Measurements from ENCODE around the gene CSNK1G1.
"Not testable (repeated sequence)": the region's sequence is repeated elsewhere in the genome, so short reads cannot be mapped to it uniquely, and the experiment has no call there.

Gene CSNK1G1

GRCh38 chr15:64349375-64349774, 6.6 kb downstream of the CSNK1G1 start:
- DNase-seq (ENCODE audit: low spot score): no peak

GRCh38 chr15:64348455-64348854, 7.5 kb downstream of the CSNK1G1 start:
- no peak for DNase-seq (ENCODE audit: low spot score)

GRCh38 chr15:64346242-64346641, 9.7 kb downstream of the CSNK1G1 start:
- not testable (repeated sequence) for DNase-seq (ENCODE audit: low spot score)

GRCh38 chr15:64344651-64345294, 11.2 kb downstream of the CSNK1G1 start:
- DNase-seq (ENCODE audit: low spot score): no peak

DNA sequence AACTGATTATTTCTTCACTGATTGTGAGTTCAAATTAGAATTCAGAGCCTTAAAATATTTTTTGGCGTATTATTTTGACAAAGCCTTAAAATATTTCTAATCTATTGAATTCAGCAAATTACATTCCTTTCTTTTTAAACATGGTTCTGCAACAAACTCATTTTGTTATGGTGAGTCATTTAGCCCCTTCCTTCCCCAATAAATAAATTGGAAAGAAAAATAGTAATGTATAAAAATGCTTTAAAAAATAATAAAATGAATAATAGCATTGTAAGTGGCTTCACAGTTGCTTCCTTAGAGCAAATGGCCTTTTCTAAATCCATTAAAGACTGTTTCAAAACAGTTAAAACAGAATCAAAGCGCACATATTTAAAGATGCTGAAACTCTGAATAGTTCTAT, 12.1 kb downstream of the CSNK1G1 start:
- DNase-seq (ENCODE audit: low spot score): no peak

DNA sequence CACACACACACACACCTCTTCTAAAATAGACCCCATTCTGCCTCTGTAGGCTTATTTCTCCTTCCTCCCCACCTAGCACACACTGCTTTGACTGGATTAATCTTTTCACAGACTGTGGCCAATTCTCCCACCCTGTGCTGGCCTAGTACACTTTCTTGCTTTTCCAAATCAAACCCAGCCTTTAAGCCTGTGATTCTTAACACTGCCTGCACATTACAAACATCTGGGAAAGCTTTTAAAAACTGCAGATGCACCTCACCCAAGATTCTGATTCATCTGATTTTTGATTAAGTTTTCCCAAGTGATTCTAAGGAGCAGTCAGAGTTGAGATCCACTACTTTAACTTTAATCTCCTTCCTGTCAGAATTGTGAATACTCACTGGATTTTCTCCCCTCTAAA, 12.8 kb downstream of the CSNK1G1 start:
- DNase-seq (ENCODE audit: low spot score): no peak

- no peak for DNase-seq (ENCODE audit: low spot score)
These were observed 14.0 kb downstream of the CSNK1G1 start for GRCh38 chr15:64341961-64342360.

DNA sequence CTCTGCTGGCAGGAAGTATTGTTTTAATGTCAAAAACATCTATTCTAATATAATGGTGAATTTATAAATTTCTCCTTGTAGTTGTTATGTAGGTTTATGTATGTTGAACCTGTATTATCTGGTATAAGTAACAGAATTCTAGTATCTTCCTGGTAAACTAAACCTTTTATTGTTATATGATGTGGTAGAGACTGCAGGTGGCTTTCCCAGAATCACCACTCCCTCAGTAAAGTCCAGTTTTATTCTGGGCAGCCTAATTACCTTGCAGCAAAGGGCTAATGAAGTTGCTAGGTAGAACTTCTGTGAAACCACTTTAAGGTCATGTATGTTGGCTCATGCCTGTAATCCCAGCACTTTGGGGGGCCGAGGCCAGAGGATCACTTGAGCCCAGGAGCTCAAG, 15.6 kb downstream of the CSNK1G1 start:
- DNase-seq (ENCODE audit: low spot score): no peak

- DNase-seq (ENCODE audit: low spot score): no peak
These were observed 18.2 kb downstream of the CSNK1G1 start for GRCh38 chr15:64337761-64338160.

DNA sequence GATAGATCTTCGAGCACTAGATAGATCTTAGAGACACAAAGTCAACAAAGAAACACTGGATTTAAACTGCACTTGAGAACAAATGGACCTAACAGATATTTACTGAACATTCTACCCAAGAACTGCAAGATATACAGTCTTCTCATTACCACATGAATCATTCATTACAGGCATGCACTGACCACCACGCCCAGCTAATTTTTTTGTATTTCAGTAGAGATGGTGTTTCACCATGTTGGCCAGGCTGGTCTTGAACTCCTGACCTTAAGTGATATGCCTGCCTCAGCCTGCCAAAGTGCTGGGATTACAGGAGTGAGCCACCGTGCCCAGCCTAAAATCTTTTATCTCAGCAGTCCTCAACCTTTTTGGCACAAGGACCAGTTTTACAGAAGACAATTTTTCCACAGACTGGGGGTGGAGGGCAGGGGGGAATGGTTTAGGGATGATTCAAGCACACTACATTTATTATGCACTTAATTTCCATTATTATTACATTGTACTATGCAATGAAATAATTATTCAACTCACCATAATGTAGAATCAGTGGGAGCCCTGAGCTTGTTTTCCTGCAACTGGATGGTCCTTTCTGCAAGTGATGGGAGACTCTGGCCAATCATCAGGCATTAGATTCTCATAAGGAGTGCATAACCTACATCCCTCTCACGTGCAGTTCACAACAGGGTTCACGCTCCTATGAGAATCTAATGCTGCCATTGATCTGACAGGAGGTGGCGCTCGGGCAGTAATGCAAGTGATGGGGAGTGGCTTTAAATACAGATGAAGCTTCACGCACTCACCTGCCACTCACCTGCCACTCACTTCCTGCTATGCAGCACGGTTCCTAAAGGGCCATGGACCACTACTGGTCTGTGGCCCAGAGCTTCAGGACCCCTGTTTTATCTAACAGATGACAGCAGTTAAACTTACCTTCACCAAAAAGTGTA, 21.7 kb downstream of the CSNK1G1 start:
- DNase-seq (ENCODE audit: low spot score): no peak

- DNase-seq (ENCODE audit: low spot score): no peak
These were observed 22.5 kb downstream of the CSNK1G1 start for GRCh38 chr15:64333516-64333915.

DNA sequence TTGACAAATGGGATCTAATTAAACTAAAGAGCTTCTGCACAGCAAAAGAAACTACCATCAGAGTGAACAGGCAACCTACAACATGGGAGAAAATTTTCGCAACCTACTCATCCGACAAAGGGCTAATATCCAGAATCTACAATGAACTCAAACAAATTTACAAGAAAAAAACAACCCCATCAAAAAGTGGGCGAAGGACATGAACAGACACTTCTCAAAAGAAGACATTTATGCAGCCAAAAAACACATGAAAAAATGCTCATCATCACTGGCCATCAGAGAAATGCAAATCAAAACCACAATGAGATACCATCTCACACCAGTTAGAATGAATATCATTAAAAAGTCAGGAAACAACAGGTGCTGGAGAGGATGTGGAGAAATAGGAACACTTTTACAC, 24.3 kb downstream of the CSNK1G1 start:
- DNase-seq (ENCODE audit: low spot score): not testable (repeated sequence)

DNA sequence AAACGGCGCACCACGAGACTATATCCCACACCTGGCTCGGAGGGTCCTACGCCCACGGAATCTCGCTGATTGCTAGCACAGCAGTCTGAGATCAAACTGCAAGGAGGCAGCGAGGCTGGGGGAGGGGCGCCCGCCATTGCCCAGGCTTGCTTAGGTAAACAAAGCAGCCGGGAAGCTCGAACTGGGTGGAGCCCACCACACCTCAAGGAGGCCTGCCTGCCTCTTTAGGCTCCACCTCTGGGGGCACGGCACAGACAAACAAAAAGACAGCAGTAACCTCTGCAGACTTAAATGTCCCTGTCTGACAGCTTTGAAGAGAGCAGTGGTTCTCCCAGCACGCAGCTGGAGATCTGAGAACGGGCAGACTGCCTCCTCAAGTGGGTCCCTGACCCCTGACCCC, 29.0 kb downstream of the CSNK1G1 start:
- not testable (repeated sequence) for DNase-seq (ENCODE audit: low spot score)

DNA sequence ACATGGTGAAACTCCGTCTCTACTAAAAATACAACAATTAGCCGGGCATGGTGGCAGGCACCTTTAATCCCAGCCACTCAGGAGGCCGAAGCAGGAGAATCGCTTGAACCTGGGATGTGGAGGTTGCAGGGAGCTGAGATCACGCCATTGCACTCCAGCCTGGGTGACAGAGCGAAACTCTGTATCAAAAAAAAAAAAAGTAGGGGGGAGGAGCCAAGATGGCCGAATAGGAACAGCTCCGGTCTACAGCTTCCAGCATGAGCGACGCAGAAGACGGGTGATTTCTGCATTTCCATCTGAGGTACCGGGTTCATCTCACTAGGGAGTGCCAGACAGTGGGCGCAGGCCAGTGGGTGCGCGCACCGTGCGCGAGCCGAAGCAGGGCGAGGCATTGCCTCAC, 29.5 kb downstream of the CSNK1G1 start:
- DNase-seq (ENCODE audit: low spot score): not testable (repeated sequence)

- no peak for DNase-seq (ENCODE audit: low spot score)
These were observed 31.7 kb downstream of the CSNK1G1 start for GRCh38 chr15:64324165-64324877.

GRCh38 chr15:64315216-64315615, 40.8 kb downstream of the CSNK1G1 start:
- no peak for DNase-seq (ENCODE audit: low spot score)

DNA sequence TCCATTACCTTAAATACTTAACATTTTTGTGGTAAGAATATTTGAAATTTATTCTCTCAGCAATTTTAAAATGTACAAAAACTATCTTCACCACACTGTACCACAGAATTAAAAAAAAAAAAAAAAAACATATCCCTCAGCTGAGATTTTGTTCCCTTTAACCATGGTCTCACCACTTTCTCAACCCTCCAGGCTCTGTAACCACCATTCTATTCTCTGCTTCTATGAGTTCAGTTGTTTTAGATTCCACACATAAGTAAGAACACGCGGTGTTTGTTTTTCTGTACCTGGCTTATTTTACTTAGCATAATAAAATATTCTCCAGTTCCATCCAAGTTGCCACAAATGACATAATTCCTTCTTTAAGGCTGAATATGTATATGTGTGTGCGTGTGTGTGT, 41.5 kb downstream of the CSNK1G1 start:
- no peak for DNase-seq (ENCODE audit: low spot score)

GRCh38 chr15:64311566-64311965, 44.4 kb downstream of the CSNK1G1 start:
- no peak for DNase-seq (ENCODE audit: low spot score)

GRCh38 chr15:64310036-64310435, 45.9 kb downstream of the CSNK1G1 start:
- DNase-seq (ENCODE audit: low spot score): no peak

GRCh38 chr15:64305261-64305660, 50.7 kb downstream of the CSNK1G1 start:
- DNase-seq (ENCODE audit: low spot score): no peak

DNA sequence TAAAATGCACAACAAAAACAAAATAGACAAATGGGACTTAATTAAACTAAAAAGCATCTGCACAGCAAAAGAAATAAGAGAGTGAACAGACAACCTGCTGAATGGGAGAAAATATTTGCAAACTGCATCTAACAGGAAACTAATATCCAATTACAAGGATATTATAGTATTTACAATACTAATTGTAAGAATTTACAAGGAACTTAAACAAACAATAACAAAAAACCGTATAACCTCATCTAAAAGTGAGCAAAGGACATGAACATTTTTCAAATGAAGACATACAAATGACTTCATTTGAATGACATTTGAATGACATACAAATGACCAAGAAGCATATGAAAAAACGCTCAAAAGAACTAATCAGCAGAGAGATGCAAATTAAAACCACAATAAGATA, 66.4 kb downstream of the CSNK1G1 start:
- no peak for DNase-seq (ENCODE audit: low spot score)

- no peak for DNase-seq (ENCODE audit: low spot score)
These were observed 67.0 kb downstream of the CSNK1G1 start for GRCh38 chr15:64288999-64289398.

DNA sequence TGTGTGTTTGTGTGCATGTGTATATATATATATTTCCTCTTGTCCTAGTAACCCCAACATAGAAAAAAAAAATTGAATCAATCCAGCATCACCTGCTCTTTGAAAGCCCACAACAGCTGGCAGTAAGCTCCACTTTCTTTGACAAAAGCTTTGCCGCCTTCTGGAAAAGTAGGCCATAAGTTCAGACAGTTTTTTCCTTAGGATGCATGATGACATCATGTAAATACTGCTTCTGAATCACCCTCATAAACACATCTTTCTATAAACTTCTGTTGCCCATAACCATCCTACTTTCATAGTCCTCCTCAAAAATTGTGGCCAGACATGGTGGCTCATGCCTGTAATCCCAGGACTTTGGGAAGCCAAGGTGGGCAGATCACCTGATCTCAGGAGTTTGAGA, 67.4 kb downstream of the CSNK1G1 start:
- no peak for DNase-seq (ENCODE audit: low spot score)

Data from hematopoietic multipotent progenitor cell treated with erythropoietin and hydrocortisone succinate and interleukin-3 and kit ligand, for 17 days (in vitro differentiated cells).